PC-9 (cell line): ENCODE results near the gene DCN. TPM values are rescaled to one million over a fixed set of nuclear protein-coding genes. Genes with fewer than 3 reads are reported as not detected.

Experiments used
- BruUV-seq: library from RNA; stranded (reverse); fragments of 400-500 nt; replicated peaks from 2 replicates; lab custom pipeline; 2021; lab: Mats Ljungman, UMichigan
- CTCF ChIA-PET: fragments of 300-600 bp; sonication (Branson Sonifier 250); formaldehyde crosslinking; loops from one replicate; lab custom pipeline; 2022; ENCODE audit warnings: antibody characterized with exemption; lab: Charles Lee
- POLR2A ChIA-PET: fragments of 300-600 bp; sonication (Branson Sonifier 250); formaldehyde crosslinking; loops from one replicate; lab custom pipeline; 2022; ENCODE audit warnings: antibody characterized with exemption; ENCODE audit not compliant: unreplicated experiment; lab: Charles Lee
- DNase-seq, 2 experiments: peaks; one replicate each; pipeline versions ENCODE4 v3.0.0 to v3.0.0-alpha.2; 2015 to 2022; ENCODE audit warnings: mixed read lengths in 1 of 2
- H2AFZ ChIP-seq: fragments of 200-600 bp; sonication (generic); 2 replicates; pipeline ENCODE4 v1.8.1; 2017; ENCODE audit warnings: antibody characterized with exemption
- H3F3A ChIP-seq: fragments of 200-600 bp; sonication (generic); 2 replicates; pipeline ENCODE4 v1.8.1; 2017; ENCODE audit warnings: antibody characterized with exemption, mild to moderate bottlenecking, low read depth; ENCODE audit not compliant: insufficient read depth
- H3K27ac ChIP-seq: fragments of 200-600 bp; sonication (generic); 2 replicates; pipeline ENCODE4 v1.6.1; 2016; ENCODE audit warnings: mixed run types
- H3K27me3 ChIP-seq: fragments of 200-600 bp; sonication (generic); 2 replicates; pipeline ENCODE4 v1.6.1; 2016; ENCODE audit warnings: low read depth, mixed run types; ENCODE audit not compliant: insufficient read depth
- H3K36me3 ChIP-seq: fragments of 200-600 bp; sonication (generic); 2 replicates; pipeline ENCODE4 v1.6.1; 2016; ENCODE audit warnings: low read depth, mixed run types
- H3K4me1 ChIP-seq: fragments of 200-600 bp; sonication (generic); replicated peaks from 2 replicates; pipeline ENCODE4 v1.6.1; 2016; ENCODE audit warnings: mixed run types; ENCODE audit not compliant: insufficient read depth
- H3K4me2 ChIP-seq: fragments of 200-600 bp; sonication (generic); 2 replicates; pipeline ENCODE4 v1.6.1; 2017; ENCODE audit warnings: mixed run types
- H3K4me3 ChIP-seq: fragments of 200-600 bp; sonication (generic); 2 replicates; pipeline ENCODE4 v1.6.1; 2016; ENCODE audit warnings: mixed run types
- H3K79me2 ChIP-seq: fragments of 200-600 bp; sonication (generic); 2 replicates; pipeline ENCODE4 v1.6.1; 2017; ENCODE audit warnings: low read depth, mixed run types
- H3K9me2 ChIP-seq: fragments of 200-600 bp; sonication (generic); 2 replicates; pipeline ENCODE4 v1.8.1; 2017; ENCODE audit warnings: mild to moderate bottlenecking; ENCODE audit not compliant: insufficient read depth
- H3K9me3 ChIP-seq: fragments of 200-600 bp; sonication (generic); 2 replicates; pipeline ENCODE4 v1.8.1; 2016; ENCODE audit warnings: low read depth; ENCODE audit not compliant: insufficient read depth
- H4K20me1 ChIP-seq: fragments of 200-600 bp; sonication (generic); 2 replicates; pipeline ENCODE4 v1.8.1; 2017; ENCODE audit not compliant: insufficient read depth
- CTCF ChIP-seq: fragments of 200-600 bp; sonication (generic); conservative IDR thresholded peaks from 2 replicates; pipeline ENCODE4 v1.6.1; 2017; ENCODE audit warnings: mixed run types, antibody characterized with exemption, mild to moderate bottlenecking, moderate library complexity
- EZH2 ChIP-seq: fragments of 200-600 bp; sonication (generic); IDR thresholded peaks from 2 replicates; pipeline ENCODE4 v1.8.0; 2017; ENCODE audit warnings: antibody characterized with exemption, low read depth
- intact Hi-C: fragments of 100-400 bp; cut with micrococcal nuclease; formaldehyde crosslinking; loops from one replicate; pipeline ENCODE4 v1.10.0; 2022; ENCODE audit not compliant: unreplicated experiment
- total RNA-seq: library from RNA; stranded (reverse); gene quantifications from 2 replicates; pipeline ENCODE4 v1.2.3, GENCODE V29; 2021

The DCN gene
- total RNA-seq, 1 experiment from 2014 or later = not detected

GRCh38 chr12:91106283-91106682, 76.3 kb downstream of the DCN start:
- Histone ChIP-seq H3K27ac (no peak overlapping the region), H2AFZ (no peak overlapping the region), H3K27me3 (no peaks in the 10 kb centered on the region), H3F3A (no peaks in the 10 kb centered on the region), H3K4me1 (no peaks in the 10 kb centered on the region), H3K79me2 (no peaks in the 10 kb centered on the region), H3K4me2 (no peak overlapping the region), H3K4me3 (no peak overlapping the region), H4K20me1 (no peaks in the 10 kb centered on the region), H3K9me3 (no peaks in the 10 kb centered on the region), H3K36me3 (no peaks in the 10 kb centered on the region), H3K9me2 (no peaks in the 10 kb centered on the region)
- TF ChIP-seq EZH2 (no peak), CTCF (no peak)
- POLR2A ChIA-PET = no interaction called here
- no TSS peak for BruUV-seq
- CTCF ChIA-PET = no interaction called here
- no peak for DNase-seq
- intact Hi-C loops = loop anchor here (10.0 kb wide), 2 partner anchors 219 to 249 kb away; no protein-coding TSS in a partner anchor

- TF ChIP-seq EZH2 (no peak), CTCF (no peak)
- ChIA-PET CTCF (no interaction called here), POLR2A (no interaction called here)
- H4K20me1 ChIP-seq = no peaks in the 10 kb centered on the region
- H3K4me3 ChIP-seq = no peak overlapping the region
- DNase-seq = no peak
- no peaks in the 10 kb centered on the region for H3K9me2 ChIP-seq
- no peaks in the 10 kb centered on the region for H3K4me1 ChIP-seq
- H3K27ac ChIP-seq = no peak overlapping the region
- no peak overlapping the region for H2AFZ ChIP-seq
- BruUV-seq = no TSS peak
- H3K36me3 ChIP-seq = no peaks in the 10 kb centered on the region
- no peaks in the 10 kb centered on the region for H3K79me2 ChIP-seq
- H3F3A ChIP-seq = no peaks in the 10 kb centered on the region
- H3K27me3 ChIP-seq = no peaks in the 10 kb centered on the region
- intact Hi-C loops = loop anchor here (10.0 kb wide), 2 partner anchors 219 to 249 kb away; no protein-coding TSS in a partner anchor
- H3K9me3 ChIP-seq = no peaks in the 10 kb centered on the region
- no peak overlapping the region for H3K4me2 ChIP-seq
Measured at GRCh38 chr12:91105807-91106206, 76.8 kb downstream of the DCN start.

GRCh38 chr12:91104812-91105466, 77.7 kb downstream of the DCN start:
- H3K4me2 ChIP-seq = no peak overlapping the region
- POLR2A ChIA-PET = no interaction called here
- H3K9me2 ChIP-seq = no peaks in the 10 kb centered on the region
- H3K79me2 ChIP-seq = no peaks in the 10 kb centered on the region
- BruUV-seq = no TSS peak
- no peak overlapping the region for H2AFZ ChIP-seq
- H3K4me1 ChIP-seq = peaks cover 5% of the 10 kb centered on the region
- H3K36me3 ChIP-seq = no peaks in the 10 kb centered on the region
- no peak overlapping the region for H3K4me3 ChIP-seq
- H3K27me3 ChIP-seq = no peaks in the 10 kb centered on the region
- H4K20me1 ChIP-seq = no peaks in the 10 kb centered on the region
- DNase-seq = no peak
- no peak overlapping the region for H3K27ac ChIP-seq
- no peak for TF ChIP-seq EZH2
- TF ChIP-seq CTCF = no peak
- CTCF ChIA-PET = no interaction called here
- H3F3A ChIP-seq = no peaks in the 10 kb centered on the region
- intact Hi-C loops = loop anchor here (10.0 kb wide), 2 partner anchors 220 to 250 kb away; no protein-coding TSS in a partner anchor
- no peaks in the 10 kb centered on the region for H3K9me3 ChIP-seq
